UCSD-AML1 (cell line): ENCODE data around the gene IGSF8.
"Not testable (repeated sequence)": the region's sequence is repeated elsewhere in the genome, so short reads cannot be mapped to it uniquely, and the experiment has no call there.

Experiments used
- DNase-seq: peaks from one replicate; lab custom pipeline; 2025; ENCODE audit not compliant: unreplicated experiment; lab: John Stamatoyannopoulos, UW

IGSF8 gene

DNA sequence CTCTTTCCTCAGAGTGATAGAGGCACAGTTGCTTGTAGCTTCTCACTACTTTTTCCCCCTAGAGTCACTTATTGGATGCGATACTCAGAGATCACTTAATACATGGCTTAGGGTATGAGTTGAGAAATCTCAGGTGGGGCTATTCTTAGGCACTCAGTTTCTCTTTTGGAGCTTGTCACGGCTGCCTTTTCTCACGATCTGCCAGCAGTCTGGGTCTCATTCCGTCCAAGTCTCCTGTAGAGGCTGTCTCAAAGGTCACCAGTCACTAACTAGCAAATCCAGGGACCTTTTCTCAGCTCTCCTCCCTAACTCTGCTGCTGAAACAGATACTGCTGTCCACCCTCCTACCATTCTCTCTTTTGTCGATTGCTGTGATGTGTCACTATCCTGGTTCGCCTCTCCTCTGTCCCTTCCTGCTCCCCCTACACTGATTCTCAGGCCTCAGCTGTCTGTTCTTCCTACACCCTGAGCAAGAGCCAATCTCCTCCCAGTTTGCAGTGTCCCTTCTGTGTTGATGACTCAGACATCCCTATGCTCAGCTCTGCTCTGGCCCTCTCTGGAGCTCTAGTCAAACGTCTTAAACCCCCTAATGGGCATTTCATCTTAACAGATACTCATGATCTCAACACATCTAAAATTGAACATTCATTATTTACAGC, 29.6 kb upstream of the IGSF8 start:
- DNase-seq, result no peak

DNA sequence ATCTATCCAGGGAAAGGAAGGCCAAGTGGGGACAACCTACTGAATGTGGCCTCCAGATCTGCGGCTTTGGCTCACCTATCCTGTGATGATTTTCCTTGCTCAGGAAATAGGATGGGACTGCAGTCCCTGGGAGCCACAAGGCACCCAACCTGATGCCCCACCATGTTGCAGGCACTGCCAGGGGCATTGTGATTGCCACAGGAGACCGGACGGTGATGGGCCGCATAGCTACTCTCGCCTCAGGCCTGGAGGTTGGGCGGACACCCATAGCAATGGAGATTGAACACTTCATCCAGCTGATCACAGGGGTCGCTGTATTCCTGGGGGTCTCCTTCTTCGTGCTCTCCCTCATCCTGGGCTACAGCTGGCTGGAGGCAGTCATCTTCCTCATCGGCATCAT, 29.0 kb upstream of the IGSF8 start:
- DNase-seq, result no peak

DNA sequence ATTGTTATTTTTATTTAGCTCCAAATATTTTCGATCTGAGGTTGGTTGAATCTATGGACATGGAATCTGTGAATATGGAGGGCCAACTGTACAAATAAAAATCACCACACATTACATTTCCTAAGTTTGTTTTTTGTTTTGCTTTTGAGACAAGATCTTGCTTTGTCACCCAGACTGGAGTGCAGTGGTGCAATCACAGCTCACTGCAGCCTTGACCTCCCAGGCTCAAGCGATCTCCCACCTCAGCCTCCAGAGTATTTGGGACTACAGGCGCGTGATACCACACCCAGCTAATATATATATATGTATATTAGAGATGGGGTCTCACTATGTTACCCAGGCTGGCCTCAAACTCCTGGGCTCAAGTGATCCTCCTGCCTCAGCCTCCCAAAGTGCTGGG, 27.9 kb upstream of the IGSF8 start:
- DNase-seq, result not testable (repeated sequence)

DNA sequence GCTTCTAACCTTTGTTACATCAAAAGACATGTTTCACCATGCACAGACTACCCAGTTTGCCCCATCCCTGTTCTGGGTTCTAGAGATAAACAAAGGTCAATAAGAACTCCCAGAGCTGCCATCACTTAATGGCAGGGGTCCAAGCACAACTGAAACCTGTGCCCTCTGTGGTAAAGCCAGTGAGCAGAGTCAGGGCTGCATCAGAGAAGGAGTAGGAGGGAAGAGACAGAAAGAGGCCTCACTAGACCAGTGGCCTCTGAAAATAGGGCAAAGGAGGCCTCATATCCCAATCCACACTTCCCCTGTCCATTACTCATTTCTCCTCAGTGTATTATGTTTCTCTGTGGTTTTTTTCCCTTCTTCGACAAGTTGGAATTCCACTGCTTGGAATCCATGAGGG, 27.3 kb upstream of the IGSF8 start:
- DNase-seq, result no peak

DNA sequence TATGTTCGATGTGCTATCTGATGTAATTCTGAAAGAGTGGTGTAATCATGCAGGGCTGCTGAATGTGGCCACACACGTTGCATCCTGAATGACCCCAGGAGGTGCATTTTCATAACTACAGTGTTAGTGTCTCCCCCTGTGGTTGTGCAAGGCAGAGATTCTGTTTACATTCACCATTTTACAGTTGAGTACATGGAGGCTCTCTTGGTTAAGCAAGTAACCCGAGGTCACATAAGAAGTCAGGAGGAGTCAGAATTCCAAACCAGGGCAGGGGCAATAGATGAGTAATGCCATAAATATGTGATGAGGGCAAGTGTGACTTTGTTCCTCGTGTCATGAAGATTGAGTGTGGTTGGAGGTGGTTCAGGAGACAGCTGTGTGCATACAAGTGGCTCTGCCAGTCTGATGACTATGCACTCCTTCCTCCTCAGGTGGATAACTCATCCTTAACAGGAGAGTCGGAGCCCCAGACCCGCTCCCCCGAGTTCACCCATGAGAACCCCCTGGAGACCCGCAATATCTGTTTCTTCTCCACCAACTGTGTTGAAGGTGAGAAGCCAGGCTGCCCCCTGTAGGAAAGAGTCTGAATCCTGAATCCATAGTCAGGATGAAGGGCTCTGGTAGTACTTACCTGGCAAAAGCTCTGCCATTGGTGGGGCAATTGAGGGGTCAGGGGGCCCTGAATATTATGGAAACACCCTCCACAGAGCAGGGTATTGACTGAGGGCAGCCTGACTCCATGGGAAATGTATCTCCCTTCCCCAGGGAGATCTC, 26.5 kb upstream of the IGSF8 start:
- DNase-seq, result no peak

DNA sequence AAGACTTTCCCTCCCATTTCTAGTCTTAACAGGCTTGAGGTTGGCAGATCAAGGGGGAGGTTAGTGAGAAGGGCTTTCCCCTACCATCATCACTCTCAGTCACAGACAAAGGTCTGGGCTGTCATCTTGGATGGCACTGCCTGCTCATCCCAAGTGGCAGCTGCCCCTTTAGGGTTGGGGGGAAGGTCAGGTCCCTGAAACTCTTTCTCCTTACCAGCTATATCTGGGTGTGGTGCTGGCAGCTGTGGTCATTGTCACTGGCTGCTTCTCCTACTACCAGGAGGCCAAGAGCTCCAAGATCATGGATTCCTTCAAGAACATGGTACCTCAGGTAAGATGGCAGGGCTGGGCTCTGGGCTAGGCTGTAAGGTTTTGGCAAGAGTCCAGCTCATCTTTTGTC, 25.3 kb upstream of the IGSF8 start:
- no peak for DNase-seq

DNA sequence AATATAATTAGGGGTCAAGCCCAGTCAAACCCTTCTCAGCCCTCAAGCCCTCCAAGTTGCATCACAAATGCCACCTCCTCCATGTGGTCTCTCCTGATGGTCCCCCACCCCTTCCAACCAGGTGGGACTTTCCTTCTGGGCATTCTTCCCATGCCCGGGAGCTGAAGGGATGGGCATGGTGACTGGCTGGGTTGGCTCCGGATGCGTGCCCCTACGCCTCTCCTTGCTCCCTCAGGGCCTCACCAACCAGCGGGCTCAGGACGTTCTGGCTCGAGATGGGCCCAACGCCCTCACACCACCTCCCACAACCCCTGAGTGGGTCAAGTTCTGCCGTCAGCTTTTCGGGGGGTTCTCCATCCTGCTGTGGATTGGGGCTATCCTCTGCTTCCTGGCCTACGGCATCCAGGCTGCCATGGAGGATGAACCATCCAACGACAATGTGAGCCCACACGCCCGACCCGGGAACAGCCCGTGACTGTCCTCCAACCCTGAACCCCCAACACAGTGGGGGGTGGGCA, 24.6 kb upstream of the IGSF8 start:
- no peak for DNase-seq

DNA sequence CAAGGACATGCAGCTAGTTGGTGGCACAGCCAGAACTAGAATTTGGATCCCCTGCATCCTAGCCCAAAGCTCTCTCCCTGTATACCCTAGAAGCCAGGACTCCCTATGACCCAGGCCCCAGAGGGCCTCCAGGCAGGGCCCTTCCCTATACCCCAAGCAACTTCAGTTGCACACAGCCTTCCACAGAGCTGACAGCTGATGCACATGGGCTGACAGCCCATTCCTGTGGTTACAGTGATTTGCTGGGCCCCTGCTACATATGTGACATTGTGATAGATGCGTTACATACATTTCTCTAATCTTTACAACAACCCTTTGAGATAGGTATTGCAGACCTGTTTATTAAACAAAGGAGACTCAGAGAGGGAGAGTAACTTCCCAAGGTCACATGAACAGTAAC, 23.0 kb upstream of the IGSF8 start:
- DNase-seq, result no peak

DNA sequence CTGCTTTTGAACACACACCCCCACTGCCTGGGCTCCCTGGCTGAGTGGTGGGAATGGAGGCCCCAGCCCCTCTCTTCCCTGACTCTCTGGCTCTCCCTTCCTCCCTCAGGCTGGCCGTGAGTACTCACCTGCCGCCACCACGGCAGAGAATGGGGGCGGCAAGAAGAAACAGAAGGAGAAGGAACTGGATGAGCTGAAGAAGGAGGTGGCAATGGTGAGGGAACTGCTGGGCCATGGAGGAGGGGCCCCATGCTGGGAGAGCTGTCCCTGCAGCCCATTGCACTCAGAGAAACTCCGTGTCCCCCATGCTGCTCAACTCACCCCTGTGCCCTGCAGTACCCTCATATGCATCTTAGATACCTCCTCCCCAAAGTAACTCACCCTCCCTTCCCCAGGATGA, 22.4 kb upstream of the IGSF8 start:
- no peak for DNase-seq

DNA sequence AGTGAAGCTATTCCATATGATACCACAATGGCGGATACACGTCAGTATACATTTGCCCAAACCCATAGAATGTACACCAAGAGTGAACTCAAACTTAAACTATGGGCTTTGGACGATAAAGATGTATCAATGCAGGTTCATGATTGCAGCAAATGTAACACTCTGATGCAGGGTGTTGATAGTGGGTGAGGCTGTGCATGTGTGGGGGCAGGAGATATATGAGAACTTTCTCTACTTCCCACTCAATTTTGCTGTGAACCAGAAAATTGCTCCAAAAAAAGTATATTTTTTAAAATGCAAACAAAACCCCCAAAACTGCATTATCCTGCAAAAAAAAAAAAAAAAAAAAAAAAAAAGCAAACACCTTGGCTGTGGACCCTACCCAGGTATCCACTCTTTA, 20.5 kb upstream of the IGSF8 start:
- no peak for DNase-seq

DNA sequence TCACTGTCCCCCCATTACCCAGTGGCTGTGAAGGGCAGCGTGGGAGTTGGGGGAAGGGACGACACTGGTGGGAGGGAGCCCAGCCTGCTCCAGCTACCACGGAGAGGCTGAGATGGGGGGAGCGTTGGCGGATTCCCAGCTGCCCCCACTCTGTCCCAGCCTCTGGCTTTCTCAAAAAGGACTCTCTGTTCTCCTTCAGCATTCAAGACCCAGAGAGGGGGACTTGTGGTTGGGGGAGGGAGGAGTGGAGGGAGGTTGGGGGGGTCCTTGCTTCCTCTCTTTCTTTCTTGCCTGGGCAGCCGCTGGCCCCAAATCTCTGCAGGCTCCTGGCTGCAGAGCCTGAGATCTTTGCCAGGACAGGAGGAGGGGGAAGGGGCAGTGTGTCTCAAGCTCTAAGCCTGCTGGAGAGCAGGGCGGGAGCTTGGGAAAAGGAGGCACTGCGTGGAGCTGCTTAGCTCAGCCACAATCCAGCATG, 19.3 kb upstream of the IGSF8 start:
- no peak for DNase-seq

DNA sequence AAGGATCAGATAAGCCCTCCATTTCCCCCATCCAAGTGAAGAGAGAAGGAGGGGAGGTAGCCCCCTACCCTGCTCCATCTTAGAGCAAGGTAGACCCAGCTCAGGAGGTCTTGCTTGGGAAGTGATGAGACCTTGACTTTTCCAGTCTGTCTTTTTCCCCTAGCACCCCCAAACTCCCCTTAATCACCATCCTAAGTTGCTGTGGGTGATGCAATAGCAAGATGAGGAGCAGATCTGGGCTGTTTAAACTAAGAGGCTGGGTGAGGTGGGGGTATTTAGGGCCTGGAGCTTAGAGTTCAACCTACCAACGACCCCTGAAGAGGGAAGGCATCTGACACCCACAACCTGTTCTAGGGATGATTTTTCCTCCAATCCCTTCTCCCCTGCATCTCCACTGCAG, 18.9 kb upstream of the IGSF8 start:
- no peak for DNase-seq

DNA sequence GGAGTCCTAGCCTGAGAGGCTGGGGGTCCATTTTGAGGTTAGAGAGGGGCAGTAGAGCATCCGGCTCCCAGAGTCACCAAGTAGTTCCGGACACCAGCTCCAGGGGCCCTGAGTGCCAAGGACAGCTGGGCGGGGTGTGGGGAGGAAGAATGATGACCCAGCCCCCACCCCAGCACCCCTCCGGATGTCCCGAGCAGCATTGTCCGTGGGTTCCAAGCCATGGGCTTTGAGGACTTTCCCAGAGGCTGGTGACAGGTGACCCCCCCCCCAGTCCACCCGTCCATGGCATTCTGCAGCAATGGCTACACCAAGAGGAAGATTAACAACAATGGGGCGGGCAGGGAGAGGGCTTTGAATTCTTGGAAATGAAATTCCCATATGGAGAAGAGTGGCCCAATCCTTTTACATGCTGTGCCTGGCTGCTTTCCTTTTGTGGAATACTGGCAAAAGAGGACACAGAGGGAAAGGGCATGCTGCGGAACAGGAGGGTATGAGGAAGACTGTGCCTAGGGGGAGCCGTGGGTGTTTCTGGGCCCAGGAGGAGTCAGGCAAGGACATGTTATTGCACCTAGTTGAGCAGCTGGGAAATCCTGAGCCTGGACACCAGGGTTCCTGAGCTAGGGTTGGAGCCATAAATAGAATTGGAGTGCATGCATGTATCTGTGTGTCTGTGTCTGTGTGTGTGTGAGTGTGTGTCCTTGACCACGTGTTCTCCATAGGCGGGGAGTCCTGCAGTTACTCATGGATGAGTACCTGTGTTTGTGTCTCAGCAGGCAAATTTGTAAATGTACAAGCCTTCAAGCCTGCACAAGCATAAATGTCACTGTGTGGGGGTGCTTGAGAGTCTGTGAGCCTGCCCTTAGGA, 18.1 kb upstream of the IGSF8 start:
- no peak for DNase-seq

DNA sequence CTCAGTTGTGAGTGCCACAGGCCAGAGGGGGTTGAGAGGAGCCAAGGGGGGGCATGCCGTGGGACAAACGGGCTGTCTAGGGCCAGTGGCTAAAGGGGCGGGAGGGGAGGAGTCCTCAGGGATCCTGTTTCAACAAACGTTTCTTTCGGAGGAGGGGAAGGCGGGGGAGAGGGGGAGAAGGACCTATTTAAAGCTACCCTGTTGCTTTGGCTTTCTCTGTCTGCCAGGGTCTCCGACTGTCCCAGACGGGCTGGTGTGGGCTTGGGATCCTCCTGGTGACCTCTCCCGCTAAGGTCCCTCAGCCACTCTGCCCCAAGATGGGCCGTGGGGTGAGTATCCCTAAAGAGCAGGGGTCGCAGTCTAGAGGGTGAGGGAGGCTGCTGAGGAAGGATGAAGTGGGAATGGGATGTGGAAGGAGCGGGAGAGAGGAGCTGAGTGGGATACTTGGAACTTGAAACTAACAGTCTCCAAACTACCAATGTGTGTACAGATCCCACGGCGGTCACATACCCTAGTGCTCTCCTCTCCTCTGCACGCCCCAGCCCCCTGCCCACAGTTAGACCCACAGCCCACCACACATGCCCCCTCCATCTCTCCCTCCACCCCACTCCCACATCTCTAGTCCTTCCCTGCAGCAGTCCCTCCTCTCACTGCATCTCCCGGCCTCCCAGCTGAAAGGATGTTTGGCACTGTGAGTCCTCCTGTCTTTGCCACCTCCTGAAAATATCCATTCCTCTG, 17.3 kb upstream of the IGSF8 start, which contains the start of gene ATP1A2:
Gene ATP1A2 (plus strand): TSS at position 215 of the 738 bp plus-strand sequence. CDS start 103 bp downstream, at position 318.
- no peak for DNase-seq

DNA sequence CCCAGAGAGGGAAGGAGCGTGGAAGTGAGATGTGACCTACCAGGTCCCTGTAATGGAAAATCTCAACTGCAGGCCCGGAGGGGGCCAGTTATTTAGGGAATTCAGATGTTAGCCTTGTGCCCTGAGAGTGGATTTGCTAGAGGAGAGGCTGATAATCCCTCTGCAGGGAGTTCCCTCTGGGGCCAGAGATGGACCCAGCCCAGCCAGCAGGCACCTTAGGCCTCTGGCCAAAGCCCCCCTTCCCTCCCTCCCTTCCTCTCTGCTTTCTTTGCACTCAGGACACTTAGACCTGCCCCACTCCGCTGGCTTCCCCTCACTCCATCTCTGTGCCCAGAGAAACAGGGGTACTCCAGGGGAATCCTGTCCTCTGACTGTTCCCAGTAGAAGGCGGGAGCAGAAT, 15.7 kb upstream of the IGSF8 start:
- DNase-seq, result no peak

DNA sequence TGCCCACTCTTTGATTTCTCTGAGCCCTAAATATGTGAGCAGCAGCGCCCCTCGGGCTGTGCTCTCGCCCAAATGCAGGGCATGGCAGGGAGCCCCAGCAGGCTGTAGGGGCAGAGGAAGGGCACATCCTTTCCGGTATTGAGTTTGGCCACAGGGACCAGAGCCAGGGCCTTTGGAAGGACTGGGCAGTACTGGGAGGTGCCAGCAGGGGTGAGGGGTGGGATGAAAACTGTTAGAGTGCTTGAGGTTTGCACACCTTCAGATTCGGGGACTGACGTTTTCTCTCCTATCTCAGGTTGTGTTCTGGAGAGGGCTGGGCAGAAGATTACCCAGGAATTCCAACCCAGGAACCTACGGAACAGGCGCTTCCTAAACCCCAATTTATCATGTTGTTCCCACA, 15.0 kb upstream of the IGSF8 start:
- no peak for DNase-seq

DNA sequence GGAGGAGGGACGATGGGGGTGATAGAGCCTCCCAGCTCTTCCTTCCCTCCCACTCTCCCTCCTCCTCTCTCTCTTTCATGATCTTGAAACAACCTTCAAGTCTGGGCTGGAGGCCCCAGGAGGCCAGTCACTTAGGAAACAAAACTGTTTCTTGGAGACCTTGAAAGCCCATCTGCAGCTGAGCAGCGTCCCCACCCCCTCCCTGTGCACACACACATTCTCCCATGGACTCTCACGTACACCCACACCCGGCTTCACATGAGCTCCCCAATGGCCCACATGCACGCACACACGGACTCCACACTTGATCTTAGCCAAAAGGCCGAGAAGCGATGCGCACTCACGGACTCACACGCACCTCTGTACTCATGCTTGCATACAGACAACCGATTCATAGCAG, 13.9 kb upstream of the IGSF8 start:
- no peak for DNase-seq

DNA sequence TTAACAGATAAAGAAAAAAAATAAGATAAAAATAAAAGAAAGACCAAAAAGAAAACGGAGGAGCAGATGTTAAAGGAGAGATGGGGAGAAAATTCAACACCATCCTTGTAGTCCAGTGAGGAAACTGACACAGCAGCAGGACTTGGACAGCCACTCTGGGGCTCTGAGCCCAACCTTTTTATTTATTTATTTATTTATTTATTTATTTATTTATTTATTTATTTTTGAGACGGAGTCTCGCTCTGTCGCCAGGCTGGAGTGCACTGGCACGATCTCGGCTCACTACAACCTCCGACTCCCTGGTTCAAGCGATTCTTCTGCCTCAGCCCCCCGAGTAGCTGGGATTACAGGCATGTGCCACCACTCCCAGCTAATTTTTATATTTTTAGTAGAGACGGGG, 13.0 kb upstream of the IGSF8 start:
- DNase-seq, result not testable (repeated sequence)

DNA sequence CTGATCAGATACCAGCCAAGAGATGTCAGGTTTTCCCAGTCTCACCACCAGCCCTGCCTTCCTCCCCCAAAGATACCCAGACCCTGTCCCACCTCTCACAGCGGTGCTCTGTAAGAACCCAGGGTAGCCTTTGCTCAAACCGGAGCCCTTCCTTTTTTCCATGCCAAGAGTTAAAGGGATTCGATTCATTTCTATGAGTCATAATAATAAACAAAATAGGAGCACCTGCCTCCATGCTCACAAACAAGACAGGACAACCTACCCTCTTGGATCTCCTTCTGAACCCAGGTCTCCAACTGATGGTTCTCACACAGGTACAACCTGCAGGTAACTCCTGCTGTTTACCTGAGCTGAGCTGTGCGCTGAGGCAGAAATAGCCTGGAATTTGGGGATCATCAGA, 11.3 kb upstream of the IGSF8 start:
- DNase-seq, result no peak

DNA sequence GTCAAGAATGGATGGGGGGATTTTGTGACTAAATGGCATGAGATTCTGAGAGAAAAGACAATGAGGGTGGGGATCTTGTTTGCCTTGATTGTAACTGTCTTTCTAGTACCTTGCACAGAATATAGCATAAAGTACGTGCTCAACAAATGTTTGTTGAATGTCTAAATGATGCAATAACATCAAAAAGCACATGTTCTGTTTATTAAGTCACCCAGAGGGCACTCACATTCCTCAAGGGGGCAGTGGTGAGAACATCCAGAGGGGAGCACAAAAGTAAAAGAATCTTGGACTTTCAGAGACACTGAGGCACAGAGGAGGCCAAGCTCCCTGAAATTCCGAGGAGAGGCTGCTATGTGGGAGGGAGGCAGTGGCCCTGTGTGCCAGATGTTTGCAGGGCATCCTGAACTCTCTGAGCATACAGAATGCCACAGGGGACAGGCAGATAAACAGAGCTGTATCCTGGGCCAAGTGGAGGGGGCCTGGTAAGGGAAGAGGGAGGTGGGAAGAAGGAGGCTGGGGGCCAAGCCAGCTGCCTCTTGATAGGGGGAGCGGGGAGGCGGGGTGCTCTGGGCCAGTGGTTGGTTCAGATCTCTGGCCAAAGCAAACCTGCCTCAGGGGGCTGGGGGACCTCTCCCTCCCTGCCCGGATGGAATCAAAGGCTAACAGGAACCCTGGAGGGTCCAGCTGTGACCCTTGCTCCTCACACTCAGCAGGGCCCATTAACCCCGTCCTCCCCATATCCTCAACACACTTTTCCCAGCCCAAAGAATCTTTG, 10.7 kb upstream of the IGSF8 start:
- peak; percentile 27 for DNase-seq
